ENCODE data around the gene ID3.

The ID3 gene

DNA sequence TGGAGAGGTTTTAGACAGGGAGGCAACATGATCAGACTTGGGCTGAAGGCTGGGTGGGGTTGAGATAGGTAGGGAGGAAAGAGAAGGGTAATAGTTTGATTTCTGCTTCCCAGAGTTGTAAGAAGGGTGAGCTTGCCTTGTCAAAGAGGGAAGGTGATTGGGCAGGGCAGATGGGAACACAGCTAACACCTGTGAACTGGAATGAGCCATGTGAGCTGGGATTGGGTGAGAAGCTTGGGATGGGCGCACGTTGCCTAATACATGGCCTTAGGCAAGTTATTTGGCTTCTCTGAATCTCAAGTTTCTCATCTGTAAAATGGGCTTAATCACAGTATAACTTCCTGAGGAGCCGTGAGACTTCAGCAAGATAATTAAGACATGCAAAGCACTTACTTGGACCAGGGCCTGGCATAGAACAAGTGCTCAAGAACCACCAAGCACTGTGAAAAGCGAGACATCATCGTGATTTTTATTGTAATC lies 33.8 kb upstream of the ID3 start:
- in situ Hi-C loops (cut with MboI; ENCODE audit: low pct_unique_long_range_greater_than_20kb, low sequenced_read_pairs, unreplicated experiment), result no loop called here
- DNase-seq (ENCODE audit: low spot score), result no peak
- no peak for TF ChIP-seq CTCF (IDR thresholded peaks at IDR 0.05; ENCODE audit: extremely low read depth, insufficient read depth, missing control alignments)

GRCh38 chr1:23592209-23592892 lies 33.0 kb upstream of the ID3 start:
- DNase-seq (ENCODE audit: low spot score), result no peak
- in situ Hi-C loops (cut with MboI; ENCODE audit: low pct_unique_long_range_greater_than_20kb, low sequenced_read_pairs, unreplicated experiment), result no loop called here
- TF ChIP-seq CTCF (IDR thresholded peaks at IDR 0.05; ENCODE audit: extremely low read depth, insufficient read depth, missing control alignments), result no peak

DNA sequence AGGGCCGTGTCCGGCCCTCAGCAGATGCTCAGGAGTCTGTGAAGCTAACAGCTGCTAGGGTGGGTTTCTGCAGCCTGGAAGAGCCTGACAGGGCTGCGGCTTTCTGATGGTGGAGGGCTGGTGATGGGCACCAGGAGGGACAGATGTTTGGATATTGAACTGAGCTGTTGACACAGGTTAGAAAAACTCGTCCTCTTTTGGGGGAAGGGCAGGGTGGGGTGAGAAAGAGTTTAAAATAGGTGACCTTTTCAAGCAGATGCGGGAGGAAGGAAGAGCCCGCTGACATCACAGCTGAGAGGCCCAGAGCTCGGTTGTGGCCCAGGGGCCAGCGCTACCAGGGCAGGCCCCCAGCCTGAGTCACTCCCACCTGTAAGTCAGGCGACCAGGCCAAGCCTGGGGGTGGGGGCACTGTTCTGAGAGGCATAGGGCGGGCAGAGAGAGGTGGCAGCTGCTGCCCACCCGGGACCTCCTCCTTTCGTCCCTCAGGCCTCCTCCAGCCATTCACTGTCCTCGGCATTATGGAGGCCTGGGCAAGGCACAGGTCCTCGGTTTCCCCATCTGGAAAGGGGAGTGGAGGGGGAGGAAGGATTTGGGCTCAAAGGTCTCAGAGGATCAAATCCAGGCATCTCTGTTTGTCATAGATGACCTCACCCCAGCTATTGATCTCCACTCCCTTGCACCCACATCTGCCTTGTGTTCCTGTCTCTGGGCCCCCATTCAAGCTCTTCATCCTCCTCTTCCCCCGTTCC lies 32.3 kb upstream of the ID3 start:
- DNase-seq (ENCODE audit: low spot score), result peak; percentile 60
- in situ Hi-C loops (cut with MboI; ENCODE audit: low pct_unique_long_range_greater_than_20kb, low sequenced_read_pairs, unreplicated experiment), result no loop called here
- no peak for TF ChIP-seq CTCF (IDR thresholded peaks at IDR 0.05; ENCODE audit: extremely low read depth, insufficient read depth, missing control alignments)

DNA sequence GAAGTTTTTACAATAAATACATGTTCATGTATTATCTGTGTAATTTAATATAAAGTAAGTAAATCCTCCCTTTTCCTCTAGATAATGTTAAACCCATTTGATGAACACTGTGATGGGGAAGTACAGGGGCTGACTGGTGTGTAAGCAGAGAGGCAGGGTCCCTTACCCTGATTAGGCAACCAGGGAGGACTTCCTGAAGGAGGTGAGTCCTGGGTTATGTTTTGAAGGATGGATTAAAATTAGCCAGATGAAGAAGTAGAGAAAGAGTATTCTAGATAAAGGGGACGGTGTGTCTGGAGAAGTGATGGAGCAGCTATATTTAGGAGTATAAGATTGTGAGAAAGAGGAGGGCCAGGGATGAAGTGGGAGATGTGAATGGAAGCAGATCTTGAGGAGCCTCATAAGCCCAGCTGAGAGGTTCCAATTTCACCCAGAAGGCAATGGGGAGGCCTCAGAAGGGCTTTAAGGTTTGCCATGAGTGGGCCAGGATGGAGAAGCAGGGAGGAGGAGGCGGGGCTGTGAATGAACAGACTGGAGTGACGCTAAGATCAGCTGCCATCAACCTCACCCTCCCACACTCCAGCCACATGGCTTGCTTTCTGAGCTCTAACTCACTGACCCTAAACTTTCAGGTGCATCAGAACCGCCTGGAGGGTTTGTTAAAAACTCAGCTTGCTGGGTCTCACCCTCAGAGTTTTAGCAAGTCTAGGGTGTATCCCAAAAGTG lies 30.9 kb upstream of the ID3 start:
- no peak for TF ChIP-seq CTCF (IDR thresholded peaks at IDR 0.05; ENCODE audit: extremely low read depth, insufficient read depth, missing control alignments)

DNA sequence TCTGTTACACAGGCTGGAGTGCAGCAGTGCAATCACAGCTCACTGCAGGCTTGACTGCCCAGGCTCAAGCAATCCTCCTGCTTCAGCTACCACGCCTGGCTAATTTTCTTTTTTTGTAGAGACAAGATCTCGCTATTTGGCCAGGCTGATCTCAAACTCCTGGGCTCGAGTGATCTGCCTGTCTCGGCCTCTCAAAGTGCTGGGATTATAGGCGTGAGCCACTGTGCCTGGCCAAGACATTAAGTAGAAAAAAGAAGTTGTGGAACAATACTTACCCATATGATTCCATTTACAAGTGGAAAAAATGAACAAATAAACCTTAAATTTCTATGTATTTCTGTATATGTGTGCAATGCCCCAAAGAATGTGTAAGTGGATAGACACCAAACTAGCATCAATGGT lies 30.3 kb upstream of the ID3 start:
- DNase-seq (ENCODE audit: low spot score), result no peak
- no peak for TF ChIP-seq CTCF (IDR thresholded peaks at IDR 0.05; ENCODE audit: extremely low read depth, insufficient read depth, missing control alignments)
- in situ Hi-C loops (cut with MboI; ENCODE audit: low pct_unique_long_range_greater_than_20kb, low sequenced_read_pairs, unreplicated experiment), result no loop called here

More for the DNA sequence above, 30.9 kb upstream of the ID3 start:
- peak; percentile 58 for DNase-seq (ENCODE audit: low spot score)
- in situ Hi-C loops (cut with MboI; ENCODE audit: low pct_unique_long_range_greater_than_20kb, low sequenced_read_pairs, unreplicated experiment), result no loop called here

DNA sequence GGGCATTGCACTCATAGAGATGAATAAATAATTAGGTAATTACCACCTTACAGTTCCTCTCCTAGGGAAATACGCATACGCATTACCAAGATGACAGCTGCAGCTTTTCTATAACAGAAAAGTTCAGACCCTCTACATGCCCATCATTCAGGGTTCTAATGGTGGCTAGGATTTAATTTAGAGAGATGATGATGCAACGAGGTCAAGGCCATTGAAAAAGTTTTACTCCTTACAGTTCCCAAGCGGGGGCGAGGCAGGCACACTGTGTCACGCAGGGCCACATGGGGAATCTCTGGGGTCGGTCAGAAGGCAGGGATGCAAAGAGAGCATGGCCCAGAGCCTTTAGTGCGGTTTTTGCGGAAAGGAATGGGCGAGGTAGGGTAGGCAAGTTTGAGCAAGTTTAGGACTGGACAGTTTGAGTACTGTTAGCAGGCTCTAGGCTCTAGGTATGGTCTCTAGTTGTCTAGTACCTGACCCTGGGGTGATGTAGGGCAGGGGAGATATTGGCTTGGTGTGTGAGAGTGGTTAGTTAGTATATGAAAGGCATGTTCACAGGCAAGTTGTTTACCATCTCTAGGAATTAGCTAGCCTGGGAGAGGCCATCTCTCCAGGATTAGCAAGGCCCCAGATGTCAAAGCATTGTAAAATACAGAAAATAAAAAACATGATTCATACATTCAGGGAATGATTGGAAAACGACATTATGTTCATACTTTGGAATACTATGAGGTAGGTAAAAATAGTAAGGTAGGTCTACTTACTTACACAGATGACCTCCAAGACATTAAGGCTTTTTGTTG lies 29.6 kb upstream of the ID3 start:
- DNase-seq (ENCODE audit: low spot score), result no peak
- no peak for TF ChIP-seq CTCF (IDR thresholded peaks at IDR 0.05; ENCODE audit: extremely low read depth, insufficient read depth, missing control alignments)
- in situ Hi-C loops (cut with MboI; ENCODE audit: low pct_unique_long_range_greater_than_20kb, low sequenced_read_pairs, unreplicated experiment), result no loop called here

Measured in GM13977 (cell line).